ENCODE data around the gene HSPA9. TPM values are rescaled to one million over a fixed set of nuclear protein-coding genes. Genes with fewer than 3 reads are reported as not detected.

HSPA9 gene
- total and polyA plus RNA-seq, 2 of the 13 experiments (the other 11 are each of a cell fraction or from before 2014, with no cell fraction given): 165 to 478 TPM

GRCh38 chr5:138506370-138507306 is 68.6 kb downstream of the HSPA9 start (continued):
- TF ChIP-seq MLX (CRISPR knock-in tag; IDR thresholded peaks at IDR 0.05) (no peak), PRDM15 (CRISPR knock-in tag; IDR thresholded peaks at IDR 0.05) (no peak), PCBP2 (optimal IDR thresholded peaks at IDR 0.05; ENCODE audit: low read depth, low read length, poor library complexity, severe bottlenecking) (no peak), ELF3 (CRISPR knock-in tag; IDR thresholded peaks at IDR 0.05) (0 out of 2 replicates have a peak, but pooled peaks have one; percentile 17), SAP130 (CRISPR knock-in tag; IDR thresholded peaks at IDR 0.05; ENCODE audit: low read depth) (peak; percentile 84), ZFP90 (CRISPR knock-in tag; IDR thresholded peaks at IDR 0.05; ENCODE audit: borderline replicate concordance) (no peak), ZSCAN25 (CRISPR knock-in tag; IDR thresholded peaks at IDR 0.05) (no peak), NBN (conservative IDR thresholded peaks at IDR 0.05) (no peak), ZSCAN29 (CRISPR knock-in tag; conservative IDR thresholded peaks at IDR 0.05) (0 out of 2 replicates have a peak, but pooled peaks have one; percentile 57), ZNF333 (CRISPR knock-in tag; IDR thresholded peaks at IDR 0.05; ENCODE audit: borderline replicate concordance) (no peak), ZBTB7B (CRISPR knock-in tag; IDR thresholded peaks at IDR 0.05) (no peak), NRL (CRISPR knock-in tag; IDR thresholded peaks at IDR 0.05; ENCODE audit: borderline replicate concordance) (no peak), ZNF761 (CRISPR knock-in tag; conservative IDR thresholded peaks at IDR 0.05) (peak; percentile 67; the same call in 1 of the 2 replicates), YEATS2 (CRISPR knock-in tag; IDR thresholded peaks at IDR 0.05; ENCODE audit: borderline replicate concordance) (no peak), ZNF879 (CRISPR knock-in tag; IDR thresholded peaks at IDR 0.05) (no peak), CENPX (CRISPR knock-in tag; IDR thresholded peaks at IDR 0.05) (no peak), PHF5A (CRISPR knock-in tag; IDR thresholded peaks at IDR 0.05; ENCODE audit: low read depth, unreplicated experiment) (no peak), ZBTB44 (CRISPR knock-in tag; IDR thresholded peaks at IDR 0.05) (no peak), ZNF124 (CRISPR knock-in tag; IDR thresholded peaks at IDR 0.05) (no peak), ATF7-NPFF (CRISPR knock-in tag; IDR thresholded peaks at IDR 0.05; ENCODE audit: low read depth) (no peak)
- TF ChIP-seq, protein P1, sequence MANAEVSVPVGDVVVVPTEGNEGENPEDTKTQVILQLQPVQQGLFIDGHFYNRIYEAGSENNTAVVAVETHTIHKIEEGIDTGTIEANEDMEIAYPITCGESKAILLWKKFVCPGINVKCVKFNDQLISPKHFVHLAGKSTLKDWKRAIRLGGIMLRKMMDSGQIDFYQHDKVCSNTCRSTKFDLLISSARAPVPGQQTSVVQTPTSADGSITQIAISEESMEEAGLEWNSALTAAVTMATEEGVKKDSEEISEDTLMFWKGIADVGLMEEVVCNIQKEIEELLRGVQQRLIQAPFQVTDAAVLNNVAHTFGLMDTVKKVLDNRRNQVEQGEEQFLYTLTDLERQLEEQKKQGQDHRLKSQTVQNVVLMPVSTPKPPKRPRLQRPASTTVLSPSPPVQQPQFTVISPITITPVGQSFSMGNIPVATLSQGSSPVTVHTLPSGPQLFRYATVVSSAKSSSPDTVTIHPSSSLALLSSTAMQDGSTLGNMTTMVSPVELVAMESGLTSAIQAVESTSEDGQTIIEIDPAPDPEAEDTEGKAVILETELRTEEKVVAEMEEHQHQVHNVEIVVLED (CRISPR knock-in tag; IDR thresholded peaks at IDR 0.05; ENCODE audit: borderline replicate concordance): no peak
